Lower leg skin (tissue), 4 donors: ENCODE data around the gene FAP. TPM values are rescaled to one million over a fixed set of nuclear protein-coding genes. Genes with fewer than 3 reads are reported as not detected.

Experiments used
- DNase-seq, 2 donors: peaks; one replicate each; pipeline ENCODE4 v3.0.0-alpha.2; 2019; ENCODE audit warnings: low spot score in 2 of 2
- H3K4me3 ChIP-seq: fragments of 200-600 bp; sonication (generic); 2 replicates; pipeline ENCODE4 v1.5.1; 2017; ENCODE audit warnings: mild to moderate bottlenecking, low read depth; ENCODE audit not compliant: poor library complexity, severe bottlenecking
- CTCF ChIP-seq, 3 donors: fragments of 450-650 bp; IDR thresholded peaks; one replicate each; pipeline ENCODE4 v1.5.1; 2016; ENCODE audit warnings: antibody characterized with exemption in 3 of 3, mild to moderate bottlenecking in 3 of 3, moderate library complexity in 2 of 3
- POLR2A ChIP-seq, 2 donors: fragments of 450-650 bp; IDR thresholded peaks; one replicate each; pipeline ENCODE4 v1.6.1; 2016 to 2017; ENCODE audit warnings: antibody characterized with exemption in 2 of 2, mild to moderate bottlenecking in 1 of 2, moderate library complexity in 1 of 2
- WGBS, 2 donors: methylation state at CpG; one replicate each; pipeline ENCODE4 v1.1.5; 2018; 5-methylcytosine and 5-hydroxymethylcytosine counted together
- intact Hi-C: fragments of 100-400 bp; cut with DNase I; formaldehyde crosslinking; loops from one replicate; pipeline ENCODE4 v1.15.0; 2023; ENCODE audit warnings: low total_unique reads
- total RNA-seq, 4 donors: library from RNA; depleted of rRNA; stranded (reverse); fragments of >200 nt; gene quantifications; one replicate each; pipeline ENCODE4 v1.1.0, GENCODE V29; 2016

FAP gene
- total RNA-seq, 4 donors from 2014 or later = 1.7 to 8.7 (median 2.5) TPM

- TF ChIP-seq POLR2A (IDR thresholded peaks at IDR 0.05) = no peak
- TF ChIP-seq CTCF (IDR thresholded peaks at IDR 0.05) = no peak
- WGBS, 2 donors = 56 to 62% methylated on average over 2 of the region's 2 CpGs
- H3K4me3 ChIP-seq = no peak overlapping the region
- intact Hi-C loops = no loop called here
- DNase-seq = no peak
Observed at GRCh38 chr2:162258686-162259085, 15.4 kb upstream of the FAP start.

GRCh38 chr2:162258169-162258568 is 14.9 kb upstream of the FAP start:
- H3K4me3 ChIP-seq = no peak overlapping the region
- WGBS, 2 donors = 73 to 86% methylated on average over 4 of the region's 4 CpGs
- intact Hi-C loops = no loop called here
- DNase-seq = no peak
- TF ChIP-seq CTCF (IDR thresholded peaks at IDR 0.05) (no peak), POLR2A (IDR thresholded peaks at IDR 0.05) (no peak)

DNA sequence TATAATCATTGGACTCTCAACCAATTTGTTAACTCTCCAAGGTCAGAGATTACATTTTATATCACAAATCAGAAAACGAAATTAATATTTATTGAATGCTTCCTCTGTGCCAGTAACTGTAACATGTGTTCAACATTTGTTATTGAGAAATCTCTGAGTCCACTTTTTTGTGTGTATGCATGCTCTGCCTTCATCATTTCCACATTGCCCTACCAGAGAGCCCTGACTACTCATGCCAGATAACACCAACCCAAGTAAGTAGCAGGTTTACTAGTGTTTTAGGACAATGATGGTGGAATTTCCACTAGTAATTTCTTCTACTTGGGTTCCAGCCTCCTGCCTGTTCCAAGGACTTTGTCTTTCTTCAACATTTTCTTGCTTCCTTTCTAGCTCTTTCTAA is 14.2 kb upstream of the FAP start:
- intact Hi-C loops = no loop called here

DNA sequence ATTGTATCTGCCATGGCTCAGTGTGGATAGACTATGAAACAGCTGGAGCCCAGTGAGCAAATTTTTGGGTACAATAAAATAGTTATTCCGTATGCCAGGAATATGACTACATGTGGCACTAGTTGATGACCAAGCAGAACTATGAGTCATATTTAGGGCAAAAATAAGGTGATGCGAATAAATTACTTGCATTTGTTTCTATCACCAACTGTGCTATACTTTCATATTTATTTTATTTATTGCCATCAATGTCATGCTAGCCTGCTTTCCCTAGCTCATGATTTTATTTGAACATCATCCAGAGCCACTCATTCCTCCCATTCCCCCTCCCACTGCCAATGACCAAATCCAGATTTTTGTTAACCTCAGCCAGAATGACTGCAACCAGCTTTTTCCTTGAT is 13.3 kb upstream of the FAP start:
- no peak overlapping the region for H3K4me3 ChIP-seq
- DNase-seq = no peak
- WGBS, 2 donors = 46 to 52% methylated on average over 2 of the region's 2 CpGs
- TF ChIP-seq CTCF (IDR thresholded peaks at IDR 0.05) (no peak), POLR2A (IDR thresholded peaks at IDR 0.05) (no peak)
- intact Hi-C loops = no loop called here

More for the DNA sequence above, 14.2 kb upstream of the FAP start:
- H3K4me3 ChIP-seq = no peak overlapping the region
- no peak for DNase-seq
- no peak for TF ChIP-seq POLR2A (IDR thresholded peaks at IDR 0.05)
- no peak for TF ChIP-seq CTCF (IDR thresholded peaks at IDR 0.05)
- 40 to 45% methylated on average over 1 of the region's 1 CpG for WGBS, 2 donors

DNA sequence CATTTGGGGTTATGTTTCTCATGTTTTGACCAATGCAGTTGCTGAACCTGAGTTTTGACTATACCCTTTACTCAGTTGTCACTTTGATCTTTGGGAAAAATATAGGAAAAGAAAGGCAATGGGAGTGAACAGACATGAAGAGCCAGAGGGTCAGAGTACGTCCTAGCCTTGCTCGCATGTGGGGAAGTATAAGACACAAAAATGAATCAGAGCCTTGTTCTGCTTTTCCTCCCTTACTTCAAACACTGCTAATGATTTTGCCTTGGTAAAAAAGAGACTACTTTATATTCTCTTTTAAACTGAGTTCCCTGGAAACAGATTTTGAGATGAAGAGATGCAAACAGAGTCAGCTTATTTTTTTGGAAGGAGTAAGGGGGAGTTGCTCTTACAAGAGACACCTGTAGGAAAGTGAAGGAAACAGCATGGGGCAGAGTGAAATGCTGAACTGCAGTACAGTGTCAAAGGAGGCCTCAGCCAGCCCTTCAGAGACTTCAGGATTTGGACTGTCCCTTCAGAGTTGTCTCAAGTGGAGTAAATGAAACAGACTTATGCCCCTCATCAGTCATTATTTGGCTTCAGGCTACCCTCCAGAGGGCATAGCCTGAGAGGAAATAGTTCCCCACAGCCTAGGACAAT is 11.1 kb upstream of the FAP start:
- TF ChIP-seq CTCF (IDR thresholded peaks at IDR 0.05) (no peak), POLR2A (IDR thresholded peaks at IDR 0.05) (no peak)
- 60 to 83% methylated on average over 2 of the region's 2 CpGs for WGBS, 2 donors
- DNase-seq = no peak
- H3K4me3 ChIP-seq = no peak overlapping the region
- intact Hi-C loops = no loop called here

DNA sequence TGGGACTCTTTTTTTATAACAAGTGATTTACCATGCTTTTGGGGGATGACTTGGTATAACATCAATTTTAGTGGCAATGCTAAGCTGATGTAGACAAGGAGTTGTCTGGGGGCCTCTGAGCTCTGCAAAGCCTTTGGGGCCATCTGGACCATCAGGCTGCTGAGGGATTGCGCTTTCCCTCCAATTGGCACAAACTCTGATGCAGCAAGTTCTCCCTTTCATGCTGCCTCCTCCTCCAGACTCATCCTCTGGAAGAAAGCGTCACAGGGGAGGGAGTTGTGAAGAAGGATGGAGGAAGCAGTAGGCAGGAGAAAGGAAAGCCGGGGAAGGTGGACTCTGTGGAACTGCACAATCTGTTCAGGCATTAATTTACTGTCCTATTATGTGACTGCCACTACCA is 10.2 kb upstream of the FAP start:
- 77 to 98% methylated on average over 3 of the region's 3 CpGs for WGBS, 2 donors
- no peak for DNase-seq
- no peak overlapping the region for H3K4me3 ChIP-seq
- no peak for TF ChIP-seq CTCF (IDR thresholded peaks at IDR 0.05)
- no peak for TF ChIP-seq POLR2A (IDR thresholded peaks at IDR 0.05)
- intact Hi-C loops = no loop called here
